Adrenal gland (tissue), 5 donors: ENCODE measurements around the gene PHF2.

ENCODE experiments used
- CTCF ChIP-seq, 6 experiments: fragments of 450-650 bp in 4 of 6; fragments of 200-600 bp in 2 of 6; sonication (generic) in 1 of 6; IDR thresholded peaks; 1 replicate in 5 of 6; 2 replicates in 1 of 6; pipeline versions ENCODE4 v1.5.1 to v1.8.0; 2016 to 2021; ENCODE audit warnings: antibody characterized with exemption in 6 of 6, mild to moderate bottlenecking in 2 of 6, moderate library complexity in 1 of 6
- POLR2A ChIP-seq, 2 donors: fragments of 450-650 bp; IDR thresholded peaks; one replicate each; pipeline ENCODE4 v1.6.1; 2017; ENCODE audit warnings: antibody characterized with exemption in 2 of 2, mild to moderate bottlenecking in 2 of 2, moderate library complexity in 1 of 2
- donor health status: DM: no; HTN: no; CAD: no.

- TF ChIP-seq POLR2A (IDR thresholded peaks at IDR 0.05) (no peak), CTCF (IDR thresholded peaks at IDR 0.05) (no peak)
These were observed 97.5 kb downstream of the PHF2 start for GRCh38 chr9:93673839-93674334.
